SK-N-SH treated with all-trans-retinoic acid at 6 μM for 48 hours (cell line): Measurements from ENCODE around the gene GNPAT.
A peak's percentile ranks its signal among the peaks of the same experiment; 100 is the strongest.

Experiments used
- ATAC-seq: fragments of 200-7000 bp; cut with Tn5 transposase; 3 replicates; pipeline ENCODE4 v1.9.1; 2020; ENCODE audit warnings: mild to moderate bottlenecking, moderate library complexity
- ARNTL ChIP-seq: fragments of 450-650 bp; formaldehyde crosslinking; IDR thresholded peaks from 2 replicates; pipeline ENCODE4 v1.5.0; 2020; ENCODE audit warnings: low read depth, mild to moderate bottlenecking, moderate library complexity, borderline replicate concordance
- BACH2 ChIP-seq: fragments of 250-450 bp; sonication (Bioruptor Pico); IDR thresholded peaks from 2 replicates; pipeline ENCODE4 v1.9.0; 2021; ENCODE audit warnings: mild to moderate bottlenecking, borderline replicate concordance
- CSDC2 ChIP-seq: fragments of 250-450 bp; sonication (Bioruptor Pico); IDR thresholded peaks from 2 replicates; pipeline ENCODE4 v1.5.0; 2020; ENCODE audit warnings: mild to moderate bottlenecking, moderate library complexity
- CSRNP3 ChIP-seq: fragments of 250-450 bp; sonication (Bioruptor Pico); IDR thresholded peaks from 2 replicates; pipeline ENCODE4 v1.5.1; 2021; ENCODE audit warnings: mild to moderate bottlenecking, moderate library complexity
- ESRRG ChIP-seq: fragments of 250-450 bp; sonication (Bioruptor Pico); IDR thresholded peaks from 2 replicates; pipeline ENCODE4 v1.6.1; 2021; ENCODE audit warnings: mild to moderate bottlenecking
- GLIS3 ChIP-seq: fragments of 250-450 bp; sonication (Bioruptor Pico); IDR thresholded peaks from 2 replicates; pipeline ENCODE4 v1.5.0; 2020; ENCODE audit warnings: mild to moderate bottlenecking, moderate library complexity
- OSR1 ChIP-seq: fragments of 250-450 bp; sonication (Bioruptor Pico); IDR thresholded peaks from 2 replicates; pipeline ENCODE4 v1.8.0; 2022; ENCODE audit warnings: moderate library complexity, mild to moderate bottlenecking, inconsistent platforms
- PATZ1 ChIP-seq: fragments of 250-450 bp; sonication (Bioruptor Pico); IDR thresholded peaks from 2 replicates; pipeline ENCODE4 v1.8.0; 2020; ENCODE audit warnings: mild to moderate bottlenecking, moderate library complexity, borderline replicate concordance
- POU6F1 ChIP-seq: fragments of 250-450 bp; sonication (Bioruptor Pico); IDR thresholded peaks from 2 replicates; pipeline ENCODE4 v1.8.0; 2021; ENCODE audit warnings: low read depth, mild to moderate bottlenecking, moderate library complexity, borderline replicate concordance
- PPARA ChIP-seq: fragments of 250-450 bp; sonication (Bioruptor Pico); IDR thresholded peaks from 2 replicates; pipeline ENCODE4 v1.5.0; 2020; ENCODE audit warnings: mild to moderate bottlenecking, borderline replicate concordance
- RARB ChIP-seq: fragments of 250-450 bp; sonication (Bioruptor Pico); IDR thresholded peaks from 2 replicates; pipeline ENCODE4 v1.8.0; 2021; ENCODE audit warnings: mild to moderate bottlenecking, moderate library complexity
- SNAI2 ChIP-seq: fragments of 250-450 bp; sonication (Bioruptor Pico); IDR thresholded peaks from 2 replicates; pipeline ENCODE4 v1.5.0; 2020; ENCODE audit warnings: mild to moderate bottlenecking, moderate library complexity
- TCF4 ChIP-seq: fragments of 250-450 bp; sonication (Bioruptor Pico); IDR thresholded peaks from 2 replicates; pipeline ENCODE4 v1.8.0; 2021; ENCODE audit warnings: mild to moderate bottlenecking, moderate library complexity, borderline replicate concordance
- TOX ChIP-seq: fragments of 250-450 bp; sonication (Bioruptor Pico); IDR thresholded peaks from 2 replicates; pipeline ENCODE4 v1.8.0; 2021; ENCODE audit warnings: mild to moderate bottlenecking, moderate library complexity, borderline replicate concordance
- ZC3H10 ChIP-seq: fragments of 250-450 bp; sonication (Bioruptor Pico); IDR thresholded peaks from 2 replicates; pipeline ENCODE4 v1.5.1; 2021; ENCODE audit warnings: mild to moderate bottlenecking, moderate library complexity
- ZFP3 ChIP-seq: fragments of 250-450 bp; sonication (Bioruptor Pico); IDR thresholded peaks from 2 replicates; pipeline ENCODE4 v1.5.0; 2020; ENCODE audit warnings: mild to moderate bottlenecking, moderate library complexity
- ZFP30 ChIP-seq: fragments of 450-650 bp; formaldehyde crosslinking; IDR thresholded peaks from 2 replicates; pipeline ENCODE4 v1.5.0; 2022; ENCODE audit warnings: mild to moderate bottlenecking, moderate library complexity
- ZNF565 ChIP-seq: fragments of 450-650 bp; formaldehyde crosslinking; conservative IDR thresholded peaks from 2 replicates; pipeline ENCODE4 v1.5.0; 2020; ENCODE audit warnings: low read depth, mild to moderate bottlenecking, moderate library complexity
- ZNF70 ChIP-seq: fragments of 450-650 bp; formaldehyde crosslinking; IDR thresholded peaks from 2 replicates; pipeline ENCODE4 v1.5.0; 2020; ENCODE audit warnings: mild to moderate bottlenecking, moderate library complexity
- ZNF8 ChIP-seq: fragments of 450-650 bp; formaldehyde crosslinking; IDR thresholded peaks from 2 replicates; pipeline ENCODE4 v1.5.0; 2020; ENCODE audit warnings: mild to moderate bottlenecking, moderate library complexity
- TF ChIP-seq, protein P1 (sequence below): fragments of 250-450 bp; sonication (Bioruptor Pico); IDR thresholded peaks from 2 replicates; pipeline ENCODE4 v1.5.1; 2020; ENCODE audit warnings: low read depth, mild to moderate bottlenecking, moderate library complexity

The GNPAT gene

DNA sequence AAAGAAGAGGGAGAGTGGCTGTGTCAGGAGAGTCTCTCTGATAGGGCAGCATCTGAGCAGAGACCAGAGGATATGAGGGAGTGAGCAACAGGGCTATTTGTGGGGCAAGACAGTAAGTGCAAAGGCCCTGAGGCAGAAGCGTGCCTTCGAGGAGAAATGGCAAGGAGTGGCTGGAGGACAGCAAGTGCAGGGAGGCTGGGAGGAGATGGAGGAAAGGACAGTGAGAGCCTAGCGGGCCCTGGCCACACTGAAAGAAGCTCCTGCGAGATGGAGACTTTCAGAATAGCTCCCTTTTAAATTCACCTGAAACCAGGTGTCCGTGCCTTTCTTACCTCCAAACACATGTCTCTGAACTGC lies 71.4 kb downstream of the GNPAT start:
- TF ChIP-seq, protein P1, sequence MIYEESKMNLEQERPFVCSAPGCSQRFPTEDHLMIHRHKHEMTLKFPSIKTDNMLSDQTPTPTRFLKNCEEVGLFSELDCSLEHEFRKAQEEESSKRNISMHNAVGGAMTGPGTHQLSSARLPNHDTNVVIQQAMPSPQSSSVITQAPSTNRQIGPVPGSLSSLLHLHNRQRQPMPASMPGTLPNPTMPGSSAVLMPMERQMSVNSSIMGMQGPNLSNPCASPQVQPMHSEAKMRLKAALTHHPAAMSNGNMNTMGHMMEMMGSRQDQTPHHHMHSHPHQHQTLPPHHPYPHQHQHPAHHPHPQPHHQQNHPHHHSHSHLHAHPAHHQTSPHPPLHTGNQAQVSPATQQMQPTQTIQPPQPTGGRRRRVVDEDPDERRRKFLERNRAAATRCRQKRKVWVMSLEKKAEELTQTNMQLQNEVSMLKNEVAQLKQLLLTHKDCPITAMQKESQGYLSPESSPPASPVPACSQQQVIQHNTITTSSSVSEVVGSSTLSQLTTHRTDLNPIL (CRISPR knock-in tag): no peak
- TF ChIP-seq ZC3H10 (CRISPR knock-in tag) (no peak), CSDC2 (CRISPR knock-in tag) (no peak), PPARA (CRISPR knock-in tag) (no peak), OSR1 (CRISPR knock-in tag) (no peak), POU6F1 (CRISPR knock-in tag) (no peak), ZFP30 (CRISPR knock-in tag) (no peak), SNAI2 (no peak), ESRRG (no peak), BACH2 (CRISPR knock-in tag) (no peak), ZNF8 (no peak), CSRNP3 (CRISPR knock-in tag) (no peak), TOX (no peak), ZFP3 (CRISPR knock-in tag) (no peak)
- ATAC-seq: no peak

GRCh38 chr1:231313661-231314060 lies 72.6 kb downstream of the GNPAT start:
- TF ChIP-seq PPARA (CRISPR knock-in tag): no peak
- TF ChIP-seq ESRRG: no peak
- TF ChIP-seq CSRNP3 (CRISPR knock-in tag): no peak
- TF ChIP-seq ARNTL: no peak
- no peak for TF ChIP-seq GLIS3 (CRISPR knock-in tag)
- no peak for TF ChIP-seq ZNF70 (CRISPR knock-in tag)
- TF ChIP-seq TCF4: no peak
- TF ChIP-seq TOX: no peak
- TF ChIP-seq RARB (CRISPR knock-in tag): no peak
- TF ChIP-seq ZNF565: no peak
- no peak for TF ChIP-seq BACH2 (CRISPR knock-in tag)
- TF ChIP-seq PATZ1 (CRISPR knock-in tag): no peak
- no peak for TF ChIP-seq POU6F1 (CRISPR knock-in tag)
- ATAC-seq: no peak

GRCh38 chr1:231315887-231316286 lies 74.9 kb downstream of the GNPAT start:
- peak; percentile 97 for ATAC-seq
- no peak for TF ChIP-seq TOX
- TF ChIP-seq BACH2 (CRISPR knock-in tag): no peak
- TF ChIP-seq CSRNP3 (CRISPR knock-in tag): no peak
- TF ChIP-seq POU6F1 (CRISPR knock-in tag): no peak
- TF ChIP-seq ZNF565: no peak
- no peak for TF ChIP-seq TCF4
- TF ChIP-seq SNAI2: no peak
- TF ChIP-seq, protein P1 (CRISPR knock-in tag): no peak
- TF ChIP-seq ZC3H10 (CRISPR knock-in tag): no peak
- no peak for TF ChIP-seq ZNF70 (CRISPR knock-in tag)
- no peak for TF ChIP-seq PATZ1 (CRISPR knock-in tag)
- TF ChIP-seq ZFP3 (CRISPR knock-in tag): no peak
